KMS-11 (cell line): Measurements from ENCODE around the gene EDN2.

Experiments used
- H2AFZ ChIP-seq: fragments of 200-600 bp; sonication (generic); 2 replicates; pipeline ENCODE4 v1.6.1; 2016; ENCODE audit warnings: antibody characterized with exemption, mixed run types, low read depth
- H3K27ac ChIP-seq: fragments of 200-600 bp; sonication (generic); 2 replicates; pipeline ENCODE4 v1.6.1; 2016; ENCODE audit warnings: mild to moderate bottlenecking, mixed run types
- H3K27me3 ChIP-seq: fragments of 200-600 bp; sonication (generic); 2 replicates; pipeline ENCODE4 v1.6.1; 2017; ENCODE audit warnings: mild to moderate bottlenecking, low read depth, mixed run types, moderate library complexity; ENCODE audit not compliant: insufficient read depth
- H3K36me3 ChIP-seq: fragments of 200-600 bp; sonication (generic); 2 replicates; pipeline ENCODE4 v1.6.1; 2017; ENCODE audit warnings: mild to moderate bottlenecking, mixed run types; ENCODE audit not compliant: insufficient read depth
- H3K4me1 ChIP-seq: fragments of 200-600 bp; sonication (generic); 2 replicates; pipeline ENCODE4 v1.6.1; 2016; ENCODE audit warnings: mild to moderate bottlenecking, low read depth, mixed run types; ENCODE audit not compliant: poor library complexity, severe bottlenecking
- H3K4me2 ChIP-seq: fragments of 200-600 bp; sonication (generic); 2 replicates; pipeline ENCODE4 v1.7.0; 2016; ENCODE audit warnings: mild to moderate bottlenecking, mixed run types
- H3K4me3 ChIP-seq: fragments of 200-600 bp; sonication (generic); IDR thresholded peaks from 2 replicates; pipeline ENCODE4 v1.6.1; 2017; ENCODE audit warnings: low read depth, low read length, mixed read lengths; ENCODE audit not compliant: insufficient read depth
- H3K79me2 ChIP-seq: fragments of 200-600 bp; sonication (generic); 2 replicates; pipeline ENCODE4 v1.6.1; 2016; ENCODE audit warnings: low read depth, mixed run types; ENCODE audit not compliant: insufficient read depth
- H3K9ac ChIP-seq: fragments of 200-600 bp; sonication (generic); 2 replicates; pipeline ENCODE4 v1.6.1; 2016; ENCODE audit warnings: mild to moderate bottlenecking, mixed run types
- H4K20me1 ChIP-seq: fragments of 200-600 bp; sonication (generic); 2 replicates; pipeline ENCODE4 v1.6.1; 2016; ENCODE audit warnings: mild to moderate bottlenecking, mixed run types; ENCODE audit not compliant: insufficient read depth
- TF ChIP-seq, protein P1 (sequence below): fragments of 200-600 bp; sonication (generic); conservative IDR thresholded peaks from 2 replicates; pipeline ENCODE4 v1.6.1; 2017; ENCODE audit warnings: low read depth, mild to moderate bottlenecking, antibody characterized with exemption, low read length, moderate library complexity, mixed read lengths

The EDN2 gene

DNA sequence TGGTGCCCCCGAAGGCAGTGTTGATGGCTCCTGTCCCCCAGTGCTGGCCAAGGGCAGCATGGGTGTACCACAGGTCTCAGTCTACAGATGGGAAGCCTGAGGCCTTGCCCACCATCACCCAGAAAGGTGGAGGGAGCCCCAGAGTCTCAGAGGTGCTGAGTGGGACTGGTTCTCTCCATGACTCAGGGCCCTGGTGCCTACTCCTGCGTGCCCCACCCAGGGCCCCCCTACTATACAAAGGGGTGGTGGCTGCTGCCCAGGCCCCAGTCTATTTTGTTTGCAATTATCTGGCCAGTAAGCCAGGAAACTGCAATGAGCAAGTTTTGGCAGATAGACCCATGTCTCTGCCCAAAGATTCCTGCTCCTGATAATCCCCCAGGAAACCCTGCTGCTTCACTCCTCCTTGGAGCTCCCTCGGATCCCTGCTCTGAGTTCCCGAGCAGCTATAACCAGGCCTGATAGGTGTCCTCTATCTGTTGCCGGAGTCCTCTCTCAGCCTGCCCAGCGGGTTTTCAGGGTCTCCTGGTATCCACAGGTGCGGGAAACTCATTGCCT, 41.7 kb downstream of the EDN2 start:
- H3K27ac ChIP-seq = no peak overlapping the region
- H3K4me2 ChIP-seq = no peak overlapping the region
- H3K4me1 ChIP-seq = no peaks in the 10 kb centered on the region
- no peak overlapping the region for H3K4me3 ChIP-seq
- H3K9ac ChIP-seq = no peak overlapping the region
- H3K27me3 ChIP-seq = no peaks in the 10 kb centered on the region
- H3K36me3 ChIP-seq = no peaks in the 10 kb centered on the region
- no peaks in the 10 kb centered on the region for H4K20me1 ChIP-seq
- TF ChIP-seq, protein P1, sequence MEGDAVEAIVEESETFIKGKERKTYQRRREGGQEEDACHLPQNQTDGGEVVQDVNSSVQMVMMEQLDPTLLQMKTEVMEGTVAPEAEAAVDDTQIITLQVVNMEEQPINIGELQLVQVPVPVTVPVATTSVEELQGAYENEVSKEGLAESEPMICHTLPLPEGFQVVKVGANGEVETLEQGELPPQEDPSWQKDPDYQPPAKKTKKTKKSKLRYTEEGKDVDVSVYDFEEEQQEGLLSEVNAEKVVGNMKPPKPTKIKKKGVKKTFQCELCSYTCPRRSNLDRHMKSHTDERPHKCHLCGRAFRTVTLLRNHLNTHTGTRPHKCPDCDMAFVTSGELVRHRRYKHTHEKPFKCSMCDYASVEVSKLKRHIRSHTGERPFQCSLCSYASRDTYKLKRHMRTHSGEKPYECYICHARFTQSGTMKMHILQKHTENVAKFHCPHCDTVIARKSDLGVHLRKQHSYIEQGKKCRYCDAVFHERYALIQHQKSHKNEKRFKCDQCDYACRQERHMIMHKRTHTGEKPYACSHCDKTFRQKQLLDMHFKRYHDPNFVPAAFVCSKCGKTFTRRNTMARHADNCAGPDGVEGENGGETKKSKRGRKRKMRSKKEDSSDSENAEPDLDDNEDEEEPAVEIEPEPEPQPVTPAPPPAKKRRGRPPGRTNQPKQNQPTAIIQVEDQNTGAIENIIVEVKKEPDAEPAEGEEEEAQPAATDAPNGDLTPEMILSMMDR = no peak
- no peak overlapping the region for H2AFZ ChIP-seq
- H3K79me2 ChIP-seq = no peaks in the 10 kb centered on the region

DNA sequence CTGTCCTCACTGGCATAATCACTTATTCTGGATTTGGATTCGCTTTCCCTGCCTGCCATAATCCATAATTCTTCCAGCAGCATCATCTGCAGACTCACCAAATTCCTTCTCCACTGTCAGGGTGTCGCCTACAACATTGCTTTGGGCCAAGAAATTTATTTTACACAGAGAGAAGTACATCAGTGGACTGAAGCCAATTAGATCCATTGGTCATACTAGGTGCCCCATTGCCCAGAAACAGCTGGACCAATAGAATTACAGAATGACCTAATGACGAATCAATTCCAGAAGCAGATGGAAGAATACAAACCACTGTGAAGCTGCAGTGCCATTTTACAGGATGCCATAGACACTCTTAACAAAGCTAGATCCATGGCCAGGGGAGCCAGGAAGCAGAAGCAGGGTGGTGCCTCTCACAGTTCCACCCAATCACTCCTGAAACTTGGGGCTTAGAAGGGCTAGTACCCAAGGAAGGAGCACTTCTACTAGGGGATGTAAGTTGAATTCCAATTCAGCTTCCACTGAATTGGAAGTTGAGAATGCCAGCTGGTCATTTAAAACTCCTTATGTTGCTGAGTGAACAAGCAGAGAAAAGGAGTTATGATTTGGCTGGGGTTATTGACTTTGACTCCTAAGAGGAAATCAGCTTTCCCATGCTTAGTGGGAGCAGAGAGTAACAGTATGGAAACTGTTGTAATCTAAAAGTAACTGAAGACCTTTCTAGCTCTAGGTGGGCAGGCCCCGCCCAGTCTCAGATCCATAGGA, 44.0 kb downstream of the EDN2 start:
- H3K4me2 ChIP-seq = no peak overlapping the region
- no peaks in the 10 kb centered on the region for H3K36me3 ChIP-seq
- TF ChIP-seq, protein P1 = no peak
- H3K4me1 ChIP-seq = no peaks in the 10 kb centered on the region
- H3K27ac ChIP-seq = no peak overlapping the region
- H3K4me3 ChIP-seq = no peak overlapping the region
- no peak overlapping the region for H3K9ac ChIP-seq
- H2AFZ ChIP-seq = no peak overlapping the region
- H4K20me1 ChIP-seq = no peaks in the 10 kb centered on the region
- H3K79me2 ChIP-seq = no peaks in the 10 kb centered on the region
- no peaks in the 10 kb centered on the region; the same call in 1 of the 2 replicates for H3K27me3 ChIP-seq

DNA sequence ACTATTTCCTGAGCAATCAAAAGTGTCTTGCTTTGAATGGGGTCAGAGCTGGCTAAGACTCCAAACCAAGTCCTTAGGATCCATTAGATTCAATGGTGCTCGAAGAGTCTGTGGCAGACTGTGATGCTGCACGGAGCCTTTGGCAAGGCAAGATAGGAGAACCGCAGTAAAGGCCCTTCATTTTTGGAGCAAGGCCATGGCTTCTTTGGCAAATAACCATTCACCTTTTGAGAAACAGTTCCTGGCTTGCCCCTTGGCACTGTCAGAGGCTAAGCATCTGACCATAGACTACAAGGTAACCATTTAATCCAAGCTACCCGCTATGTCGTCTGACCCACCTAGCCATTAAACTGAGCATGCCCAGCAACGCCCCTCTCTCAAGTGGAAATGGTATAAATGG, 45.2 kb downstream of the EDN2 start:
- Histone ChIP-seq H2AFZ (no peak overlapping the region), H4K20me1 (no peaks in the 10 kb centered on the region), H3K79me2 (no peaks in the 10 kb centered on the region), H3K4me3 (no peak overlapping the region), H3K4me2 (no peak overlapping the region), H3K4me1 (no peaks in the 10 kb centered on the region), H3K27ac (no peak overlapping the region), H3K36me3 (no peaks in the 10 kb centered on the region), H3K27me3 (no peaks in the 10 kb centered on the region; the same call in 1 of the 2 replicates), H3K9ac (no peak overlapping the region)
- TF ChIP-seq, protein P1 = no peak

DNA sequence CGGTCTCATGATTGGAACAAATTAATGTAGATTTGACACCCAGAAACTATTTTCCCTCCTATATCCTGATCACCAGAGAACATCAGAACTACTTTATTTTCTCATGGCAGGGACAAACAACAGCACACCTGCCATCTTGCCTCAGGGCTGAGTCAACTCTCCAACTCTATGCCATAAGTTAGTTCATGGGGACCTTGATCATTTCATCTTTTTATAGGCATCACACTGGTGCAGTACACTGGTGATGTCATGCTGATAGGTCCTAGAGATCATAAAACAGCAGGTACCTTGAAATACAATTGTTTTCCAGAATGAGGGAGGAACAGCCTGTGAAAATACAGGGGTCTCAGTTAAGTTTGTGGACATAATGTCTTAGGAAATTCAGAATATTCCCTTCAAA, 45.8 kb downstream of the EDN2 start:
- Histone ChIP-seq H3K27me3 (no peaks in the 10 kb centered on the region; the same call in 1 of the 2 replicates), H3K4me1 (no peaks in the 10 kb centered on the region), H3K79me2 (no peaks in the 10 kb centered on the region), H2AFZ (no peak overlapping the region), H3K27ac (no peak overlapping the region), H3K4me3 (no peak overlapping the region), H3K36me3 (no peaks in the 10 kb centered on the region), H3K4me2 (no peak overlapping the region), H4K20me1 (no peaks in the 10 kb centered on the region), H3K9ac (no peak overlapping the region)
- TF ChIP-seq, protein P1 = no peak
